MM.1S (cell line): ENCODE measurements around the gene PRELID3B.
"Not testable (repeated sequence)": the region's sequence is repeated elsewhere in the genome, so short reads cannot be mapped to it uniquely, and the experiment has no call there.

Experiments used
- DNase-seq: peaks from one replicate; pipeline ENCODE4 v3.0.0-alpha.2; 2015
- H2AFZ ChIP-seq: fragments of 300-600 bp; sonication (generic); 2 replicates; pipeline ENCODE4 v1.6.0; 2016; ENCODE audit warnings: antibody characterized with exemption, low read length
- H3F3A ChIP-seq: fragments of 300-600 bp; sonication (generic); 2 replicates; pipeline ENCODE4 v1.6.1; 2016; ENCODE audit warnings: mild to moderate bottlenecking, antibody characterized with exemption, low read length, moderate library complexity, mixed read lengths; ENCODE audit not compliant: insufficient read depth
- H3K27ac ChIP-seq: fragments of 300-600 bp; sonication (generic); 2 replicates; pipeline ENCODE4 v1.5.1; 2016; ENCODE audit warnings: mild to moderate bottlenecking, low read length
- H3K27me3 ChIP-seq: fragments of 300-600 bp; sonication (generic); replicated peaks from 2 replicates; pipeline ENCODE4 v1.6.0; 2016; ENCODE audit warnings: low read length; ENCODE audit not compliant: insufficient read depth
- H3K36me3 ChIP-seq: fragments of 300-600 bp; sonication (generic); replicated peaks from 2 replicates; pipeline ENCODE4 v1.6.1; 2016; ENCODE audit warnings: mild to moderate bottlenecking, low read length, mixed read lengths; ENCODE audit not compliant: insufficient read depth
- H3K4me1 ChIP-seq: fragments of 300-600 bp; sonication (generic); 2 replicates; pipeline ENCODE4 v1.6.1; 2016; ENCODE audit warnings: low read length, mixed read lengths
- H3K4me2 ChIP-seq: fragments of 300-600 bp; sonication (generic); 2 replicates; pipeline ENCODE4 v1.6.0; 2016; ENCODE audit warnings: low read depth, low read length
- H3K4me3 ChIP-seq: fragments of 300-600 bp; sonication (generic); 2 replicates; pipeline ENCODE4 v1.5.1; 2016; ENCODE audit warnings: low read length, mixed read lengths
- H3K79me2 ChIP-seq: fragments of 300-600 bp; sonication (generic); 2 replicates; pipeline ENCODE4 v1.6.1; 2016; ENCODE audit warnings: mixed run types, low read length, mixed read lengths
- H3K9ac ChIP-seq: fragments of 300-600 bp; sonication (generic); 2 replicates; pipeline ENCODE4 v1.6.1; 2016; ENCODE audit warnings: low read length, mixed read lengths
- H3K9me2 ChIP-seq: fragments of 300-600 bp; sonication (generic); replicated peaks from 2 replicates; pipeline ENCODE4 v1.6.1; 2016; ENCODE audit warnings: mild to moderate bottlenecking, low read length, mixed read lengths; ENCODE audit not compliant: insufficient read depth
- H3K9me3 ChIP-seq: fragments of 300-600 bp; sonication (generic); replicated peaks from 2 replicates; pipeline ENCODE4 v1.6.1; 2016; ENCODE audit warnings: mild to moderate bottlenecking, low read length, mixed read lengths; ENCODE audit not compliant: insufficient read depth
- H4K20me1 ChIP-seq: fragments of 300-600 bp; sonication (generic); 2 replicates; pipeline ENCODE4 v1.6.1; 2016; ENCODE audit warnings: mild to moderate bottlenecking, low read length, moderate library complexity, mixed read lengths; ENCODE audit not compliant: insufficient read depth
- EZH2 ChIP-seq: fragments of 300-600 bp; sonication (generic); optimal IDR thresholded peaks from 2 replicates; pipeline ENCODE3; 2017; ENCODE audit warnings: low read depth, mild to moderate bottlenecking, antibody characterized with exemption, low read length, mixed read lengths
- EZH2phosphoT487 ChIP-seq: fragments of 300-600 bp; sonication (generic); IDR thresholded peaks from 2 replicates; pipeline ENCODE4 v1.6.1; 2018; ENCODE audit warnings: antibody characterized with exemption, low read length
- TF ChIP-seq, protein P1 (sequence below): fragments of 300-600 bp; sonication (generic); IDR thresholded peaks from 2 replicates; pipeline ENCODE4 v1.5.1; 2016; ENCODE audit warnings: antibody characterized with exemption, low read length, mixed read lengths

Gene PRELID3B

DNA sequence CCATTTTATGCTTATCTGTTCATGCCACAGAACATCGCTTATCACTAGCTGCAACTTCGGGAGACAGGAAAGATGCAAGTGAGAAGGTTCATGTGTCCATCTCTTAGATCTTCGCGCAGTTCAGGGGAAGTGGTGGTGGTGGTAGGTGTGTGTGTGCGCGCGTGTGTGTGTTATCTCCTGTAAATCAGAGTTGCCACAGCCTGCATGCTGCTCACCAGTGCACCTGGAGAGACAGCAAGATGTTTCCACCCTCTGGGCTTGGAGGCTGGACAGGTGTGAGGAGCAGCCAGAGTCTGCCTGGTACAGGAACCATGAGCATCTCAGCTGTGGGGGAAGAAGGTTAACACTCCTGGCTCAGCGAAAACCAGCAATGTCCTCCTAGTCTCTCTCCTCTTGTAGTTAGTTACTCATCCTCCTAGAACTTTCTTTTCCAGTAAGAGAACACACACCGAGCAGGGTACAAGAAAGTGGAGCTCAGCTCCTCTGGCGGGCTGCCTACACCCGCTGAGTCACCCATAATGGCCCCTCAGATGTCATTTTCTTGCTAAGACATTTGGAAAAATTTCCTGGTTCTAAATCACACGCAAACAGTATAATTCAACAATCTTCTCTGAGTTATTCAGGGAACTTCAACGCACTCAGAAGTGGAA lies 28.5 kb downstream of the PRELID3B start:
- Histone ChIP-seq H4K20me1 (no peaks in the 10 kb centered on the region), H3K9me2 (no peaks in the 10 kb centered on the region)

DNA sequence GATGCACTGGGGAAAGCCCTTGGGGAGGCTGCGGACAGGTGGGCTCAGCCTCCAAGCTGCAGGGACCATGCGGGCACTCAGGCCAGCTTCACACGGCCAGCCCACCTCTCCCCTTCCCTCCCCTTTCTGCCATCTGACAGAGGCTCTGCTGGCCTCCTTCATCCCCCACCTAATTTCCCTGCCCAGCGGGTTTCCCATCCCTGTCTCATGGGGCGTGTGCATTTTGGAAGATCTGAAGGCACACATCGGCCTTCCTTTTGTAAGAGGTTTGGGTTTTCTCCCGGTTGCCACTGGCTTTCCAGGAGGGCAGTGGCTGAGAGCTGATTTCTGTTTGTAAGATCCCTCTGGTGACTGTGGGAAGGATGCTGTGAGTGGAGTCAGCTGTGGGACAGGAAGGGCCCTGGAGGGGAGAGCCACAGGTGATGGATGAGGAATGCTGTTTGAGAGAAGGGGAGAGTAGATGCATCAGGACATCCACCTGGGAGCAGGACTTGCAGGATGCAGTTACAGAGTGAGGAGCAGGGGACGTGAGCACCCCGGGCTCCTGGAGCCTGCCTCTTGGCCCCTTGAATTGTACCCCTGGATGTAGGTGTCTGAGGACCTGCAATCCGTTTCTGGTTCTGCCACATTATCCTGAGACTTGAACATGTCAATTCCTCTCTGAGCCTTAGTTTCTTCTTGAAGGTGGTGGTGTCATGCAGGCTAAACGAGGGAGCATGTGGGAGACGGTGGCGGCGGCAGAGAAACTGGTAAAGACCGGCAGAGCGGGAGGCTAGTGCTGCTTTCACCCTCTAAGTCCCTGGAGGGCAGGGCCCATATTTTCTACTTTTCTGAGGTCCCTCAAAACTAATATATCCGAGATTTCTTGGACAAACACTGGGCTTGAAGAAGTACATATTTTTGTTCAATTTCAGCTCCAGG lies 29.3 kb downstream of the PRELID3B start:
- H3K4me2 ChIP-seq = no peak overlapping the region
- no peaks in the 10 kb centered on the region for H4K20me1 ChIP-seq
- H3K9me3 ChIP-seq = no peaks in the 10 kb centered on the region
- no peak for DNase-seq
- H2AFZ ChIP-seq = no peak overlapping the region
- peaks cover 12% of the 10 kb centered on the region for H3K4me1 ChIP-seq
- H3K27ac ChIP-seq = no peak overlapping the region
- no peak overlapping the region for H3K4me3 ChIP-seq
- H3K9ac ChIP-seq = no peak overlapping the region
- H3F3A ChIP-seq = no peaks in the 10 kb centered on the region; the same call in 1 of the 2 replicates
- H3K36me3 ChIP-seq = no peaks in the 10 kb centered on the region
- TF ChIP-seq EZH2phosphoT487 = no peak
- no peak for TF ChIP-seq EZH2
- TF ChIP-seq, protein P1, sequence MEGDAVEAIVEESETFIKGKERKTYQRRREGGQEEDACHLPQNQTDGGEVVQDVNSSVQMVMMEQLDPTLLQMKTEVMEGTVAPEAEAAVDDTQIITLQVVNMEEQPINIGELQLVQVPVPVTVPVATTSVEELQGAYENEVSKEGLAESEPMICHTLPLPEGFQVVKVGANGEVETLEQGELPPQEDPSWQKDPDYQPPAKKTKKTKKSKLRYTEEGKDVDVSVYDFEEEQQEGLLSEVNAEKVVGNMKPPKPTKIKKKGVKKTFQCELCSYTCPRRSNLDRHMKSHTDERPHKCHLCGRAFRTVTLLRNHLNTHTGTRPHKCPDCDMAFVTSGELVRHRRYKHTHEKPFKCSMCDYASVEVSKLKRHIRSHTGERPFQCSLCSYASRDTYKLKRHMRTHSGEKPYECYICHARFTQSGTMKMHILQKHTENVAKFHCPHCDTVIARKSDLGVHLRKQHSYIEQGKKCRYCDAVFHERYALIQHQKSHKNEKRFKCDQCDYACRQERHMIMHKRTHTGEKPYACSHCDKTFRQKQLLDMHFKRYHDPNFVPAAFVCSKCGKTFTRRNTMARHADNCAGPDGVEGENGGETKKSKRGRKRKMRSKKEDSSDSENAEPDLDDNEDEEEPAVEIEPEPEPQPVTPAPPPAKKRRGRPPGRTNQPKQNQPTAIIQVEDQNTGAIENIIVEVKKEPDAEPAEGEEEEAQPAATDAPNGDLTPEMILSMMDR = no peak
- H3K27me3 ChIP-seq = no peaks in the 10 kb centered on the region
- no peaks in the 10 kb centered on the region for H3K79me2 ChIP-seq
- H3K9me2 ChIP-seq = no peaks in the 10 kb centered on the region

More for the DNA sequence above, 28.5 kb downstream of the PRELID3B start:
- Histone ChIP-seq H2AFZ (no peak overlapping the region), H3K4me3 (no peak overlapping the region), H3K27me3 (no peaks in the 10 kb centered on the region), H3K4me2 (no peak overlapping the region), H3K4me1 (peaks cover 12% of the 10 kb centered on the region), H3F3A (no peaks in the 10 kb centered on the region; the same call in 1 of the 2 replicates), H3K36me3 (no peaks in the 10 kb centered on the region), H3K9me3 (no peaks in the 10 kb centered on the region), H3K79me2 (no peaks in the 10 kb centered on the region), H3K27ac (no peak overlapping the region), H3K9ac (no peak overlapping the region)
- no peak for DNase-seq
- TF ChIP-seq EZH2phosphoT487 (no peak), EZH2 (no peak)
- TF ChIP-seq, protein P1 = no peak

DNA sequence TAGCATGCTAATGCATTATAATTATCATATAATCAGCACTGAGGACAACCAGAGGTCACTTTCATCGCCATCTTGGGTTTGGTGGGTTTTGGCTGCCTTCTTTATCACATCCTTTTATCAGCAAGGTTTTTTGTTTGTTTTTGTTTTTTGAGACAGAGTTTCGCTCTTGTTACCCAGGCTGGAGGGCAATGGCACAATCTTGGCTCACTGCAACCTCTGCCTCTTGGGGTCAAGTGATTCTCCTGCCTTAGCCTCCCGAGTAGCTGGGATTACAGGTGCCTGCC lies 30.8 kb downstream of the PRELID3B start:
- not testable (repeated sequence) for H3K4me2 ChIP-seq, H3K79me2 ChIP-seq, H2AFZ ChIP-seq, H4K20me1 ChIP-seq, H3K4me3 ChIP-seq, H3K27ac ChIP-seq, H3K9me2 ChIP-seq, H3K9me3 ChIP-seq, H3K9ac ChIP-seq, H3K36me3 ChIP-seq, H3F3A ChIP-seq, DNase-seq, H3K27me3 ChIP-seq
- H3K4me1 ChIP-seq = peaks cover 11% of the 10 kb centered on the region
